IPS-NIHi7 (cell line): ENCODE measurements around the gene PIN4.
"Not testable (repeated sequence)": the region's sequence is repeated elsewhere in the genome, so short reads cannot be mapped to it uniquely, and the experiment has no call there.

Experiments used
- DNase-seq: peaks from one replicate; pipeline ENCODE4 v3.0.0; 2012; ENCODE audit warnings: mixed read lengths; ENCODE audit errors: extremely low spot score

PIN4 gene

GRCh38 chrX:72181178-72182125 lies at the start of gene PIN4:
Gene PIN4, plus strand, starts transcription at chrX:72181757. Its CDS starts 29 bp downstream, at chrX:72181786.
- DNase-seq: peak; percentile 89

- DNase-seq: no peak
Observed at GRCh38 chrX:72132456-72132855, 49.1 kb upstream of the PIN4 start.

- DNase-seq: no peak
Observed at GRCh38 chrX:72133851-72134546, 47.6 kb upstream of the PIN4 start.

- DNase-seq: no peak
Observed at GRCh38 chrX:72137846-72138495, 43.6 kb upstream of the PIN4 start.

- no peak for DNase-seq
Observed at GRCh38 chrX:72139538-72139937, 42.0 kb upstream of the PIN4 start.

GRCh38 chrX:72141372-72142004 lies 40.1 kb upstream of the PIN4 start:
- DNase-seq: no peak

GRCh38 chrX:72142094-72142793 lies 39.3 kb upstream of the PIN4 start:
- DNase-seq: no peak

- DNase-seq: no peak
Observed at GRCh38 chrX:72142794-72143608, 38.6 kb upstream of the PIN4 start.

GRCh38 chrX:72143609-72143907 lies 38.0 kb upstream of the PIN4 start:
- no peak for DNase-seq

GRCh38 chrX:72145181-72145580 lies 36.4 kb upstream of the PIN4 start:
- no peak for DNase-seq

GRCh38 chrX:72146527-72146926 lies 35.0 kb upstream of the PIN4 start:
- no peak for DNase-seq

- no peak for DNase-seq
Observed at GRCh38 chrX:72158773-72159172, 22.8 kb upstream of the PIN4 start.

- DNase-seq: no peak
Observed at GRCh38 chrX:72159769-72160168, 21.8 kb upstream of the PIN4 start.

GRCh38 chrX:72165551-72165950 lies 16.0 kb upstream of the PIN4 start:
- DNase-seq: no peak

GRCh38 chrX:72169008-72169728 lies 12.4 kb upstream of the PIN4 start:
- DNase-seq: no peak

- not testable (repeated sequence) for DNase-seq
Observed at GRCh38 chrX:72176289-72176688, 5.3 kb upstream of the PIN4 start.

GRCh38 chrX:72176981-72177380 lies 4.6 kb upstream of the PIN4 start:
- no peak for DNase-seq

- no peak for DNase-seq
Observed at GRCh38 chrX:72180539-72180938, 1.0 kb upstream of the PIN4 start.

GRCh38 chrX:72182924-72183323 lies 1.4 kb downstream of the PIN4 start:
- DNase-seq: no peak
